ENCODE results near the gene MAG.
A peak's percentile ranks its signal among the peaks of the same experiment; 100 is the strongest.
"Not testable (repeated sequence)": the region's sequence is repeated elsewhere in the genome, so short reads cannot be mapped to it uniquely, and the experiment has no call there.

MAG gene

GRCh38 chr19:35348911-35349611, 57.1 kb downstream of the MAG start:
- no peak for DNase-seq

GRCh38 chr19:35349614-35350521, 57.9 kb downstream of the MAG start:
- no peak for DNase-seq

- no peak for DNase-seq
Measured at GRCh38 chr19:35350591-35350990, 58.6 kb downstream of the MAG start.

GRCh38 chr19:35351411-35352176, 59.6 kb downstream of the MAG start:
- DNase-seq, result no peak

- DNase-seq, result no peak
Measured at GRCh38 chr19:35352177-35352447, 60.2 kb downstream of the MAG start.

GRCh38 chr19:35352448-35353304, 60.7 kb downstream of the MAG start:
- peak; percentile 4 for DNase-seq

GRCh38 chr19:35353635-35354034, 61.7 kb downstream of the MAG start:
- DNase-seq, result no peak

- no peak for DNase-seq
Measured at GRCh38 chr19:35354898-35355297, 62.9 kb downstream of the MAG start.

GRCh38 chr19:35355791-35356460, 64.0 kb downstream of the MAG start:
- DNase-seq, result no peak

GRCh38 chr19:35357867-35358573, 66.1 kb downstream of the MAG start, which contains the start of gene FFAR3:
Gene FFAR3 (plus strand): TSS chr19:35358460. CDS start chr19:35358891, 431 bp downstream.
- DNase-seq, result no peak

GRCh38 chr19:35358834-35359233, 66.9 kb downstream of the MAG start:
- not testable (repeated sequence) for DNase-seq

- DNase-seq, result not testable (repeated sequence)
Measured at GRCh38 chr19:35359395-35359794, 67.4 kb downstream of the MAG start.

- DNase-seq, result not testable (repeated sequence)
Measured at GRCh38 chr19:35360081-35360480, 68.1 kb downstream of the MAG start.

- no peak for DNase-seq
Measured at GRCh38 chr19:35360880-35361420, 69.0 kb downstream of the MAG start.

- DNase-seq, result no peak
Measured at GRCh38 chr19:35362261-35363000, 70.5 kb downstream of the MAG start.

GRCh38 chr19:35363001-35363590, 71.1 kb downstream of the MAG start:
- no peak for DNase-seq

Data from NCI-H1048 (cell line).